Right lobe of liver (tissue), 4 donors: ENCODE measurements around the gene LCN2.

Experiments used
- POLR2A ChIP-seq: fragments of 450-650 bp; IDR thresholded peaks from one replicate; pipeline ENCODE4 v1.6.1; 2017; ENCODE audit warnings: antibody characterized with exemption, mild to moderate bottlenecking
- TF ChIP-seq, protein P1 (sequence below), 4 donors: fragments of 200-600 bp in 3 of 4; fragments of 450-650 bp in 1 of 4; IDR thresholded peaks; one replicate each; pipeline versions ENCODE4 v1.5.1 to v1.8.0; 2016 to 2022; ENCODE audit warnings: antibody characterized with exemption in 4 of 4, mild to moderate bottlenecking in 2 of 4
- donor health status: DM: no; HTN: no; CAD: no.
- donor health status: DM: no; HTN: no; CAD: no.
- donor health status: DM: no; HTN: yes; CAD: no.

DNA sequence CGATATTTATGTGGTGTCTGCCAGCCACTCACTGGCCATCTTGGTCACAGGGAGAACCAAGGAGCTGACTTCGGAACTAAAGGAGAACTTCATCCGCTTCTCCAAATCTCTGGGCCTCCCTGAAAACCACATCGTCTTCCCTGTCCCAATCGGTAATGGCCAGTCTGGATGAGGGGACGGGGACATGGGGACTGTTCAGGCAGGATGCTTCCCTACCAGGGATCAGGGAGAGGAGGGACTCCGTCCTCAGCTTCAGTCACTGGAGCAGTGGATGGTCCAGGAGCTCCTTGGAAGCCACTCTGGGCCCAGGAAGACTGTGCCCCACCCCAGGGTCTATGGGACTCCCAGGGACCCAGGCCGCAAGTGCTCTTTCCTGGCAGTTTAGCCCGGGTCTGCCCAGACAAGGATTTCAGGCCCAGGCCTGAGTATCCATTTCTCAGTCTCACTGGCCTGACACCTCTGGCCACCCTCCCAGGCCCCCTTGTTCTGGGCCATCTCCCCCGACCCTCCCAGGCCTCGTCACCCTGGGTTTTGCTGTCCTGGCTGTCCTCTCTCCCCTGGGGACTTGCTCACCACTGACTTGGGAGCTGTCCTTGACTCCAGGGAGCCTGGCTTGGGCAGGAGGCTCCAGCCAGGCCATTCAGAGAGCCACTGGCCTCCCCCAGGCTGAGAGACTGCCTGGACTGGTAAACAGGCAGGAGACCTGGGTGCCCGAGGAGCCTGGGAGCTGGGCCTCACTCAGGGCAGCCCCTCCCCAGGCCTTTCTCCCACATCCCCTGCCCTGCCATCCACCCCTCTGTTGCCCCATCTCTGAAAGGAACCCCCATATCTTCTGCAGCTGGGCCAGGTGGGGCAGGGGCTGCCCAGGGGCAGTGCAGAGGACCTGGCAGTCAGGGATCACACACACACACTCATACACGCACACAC, 3.1 kb downstream of the LCN2 start:
- TF ChIP-seq, protein P1, sequence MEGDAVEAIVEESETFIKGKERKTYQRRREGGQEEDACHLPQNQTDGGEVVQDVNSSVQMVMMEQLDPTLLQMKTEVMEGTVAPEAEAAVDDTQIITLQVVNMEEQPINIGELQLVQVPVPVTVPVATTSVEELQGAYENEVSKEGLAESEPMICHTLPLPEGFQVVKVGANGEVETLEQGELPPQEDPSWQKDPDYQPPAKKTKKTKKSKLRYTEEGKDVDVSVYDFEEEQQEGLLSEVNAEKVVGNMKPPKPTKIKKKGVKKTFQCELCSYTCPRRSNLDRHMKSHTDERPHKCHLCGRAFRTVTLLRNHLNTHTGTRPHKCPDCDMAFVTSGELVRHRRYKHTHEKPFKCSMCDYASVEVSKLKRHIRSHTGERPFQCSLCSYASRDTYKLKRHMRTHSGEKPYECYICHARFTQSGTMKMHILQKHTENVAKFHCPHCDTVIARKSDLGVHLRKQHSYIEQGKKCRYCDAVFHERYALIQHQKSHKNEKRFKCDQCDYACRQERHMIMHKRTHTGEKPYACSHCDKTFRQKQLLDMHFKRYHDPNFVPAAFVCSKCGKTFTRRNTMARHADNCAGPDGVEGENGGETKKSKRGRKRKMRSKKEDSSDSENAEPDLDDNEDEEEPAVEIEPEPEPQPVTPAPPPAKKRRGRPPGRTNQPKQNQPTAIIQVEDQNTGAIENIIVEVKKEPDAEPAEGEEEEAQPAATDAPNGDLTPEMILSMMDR (IDR thresholded peaks at IDR 0.05), result no peak
- no peak for TF ChIP-seq POLR2A
